ENCODE results near the gene SLC4A9.
"Not testable (repeated sequence)": the region's sequence is repeated elsewhere in the genome, so short reads cannot be mapped to it uniquely, and the experiment has no call there.

The SLC4A9 gene

DNA sequence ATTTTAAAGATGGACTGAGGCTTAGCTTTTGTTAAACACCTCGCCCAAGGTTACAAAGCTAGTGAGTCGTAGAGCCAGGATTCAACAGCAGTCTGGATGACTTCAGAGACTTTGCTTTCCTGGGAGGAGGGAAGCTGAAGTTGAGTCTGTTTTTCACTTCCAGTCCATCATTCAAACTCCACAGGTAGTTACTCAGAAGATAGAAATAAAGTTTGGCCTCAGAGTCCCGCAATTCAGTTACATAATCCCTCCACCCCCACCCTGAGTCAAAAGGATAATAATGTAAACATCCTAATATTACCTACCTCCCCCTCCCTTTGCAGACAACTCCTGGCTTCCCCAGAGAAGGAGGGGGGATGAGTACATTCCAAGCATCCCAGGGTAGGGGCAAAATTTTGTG, 21.7 kb upstream of the SLC4A9 start:
- no peak for DNase-seq (ENCODE audit: low read depth in 2 of 2)

DNA sequence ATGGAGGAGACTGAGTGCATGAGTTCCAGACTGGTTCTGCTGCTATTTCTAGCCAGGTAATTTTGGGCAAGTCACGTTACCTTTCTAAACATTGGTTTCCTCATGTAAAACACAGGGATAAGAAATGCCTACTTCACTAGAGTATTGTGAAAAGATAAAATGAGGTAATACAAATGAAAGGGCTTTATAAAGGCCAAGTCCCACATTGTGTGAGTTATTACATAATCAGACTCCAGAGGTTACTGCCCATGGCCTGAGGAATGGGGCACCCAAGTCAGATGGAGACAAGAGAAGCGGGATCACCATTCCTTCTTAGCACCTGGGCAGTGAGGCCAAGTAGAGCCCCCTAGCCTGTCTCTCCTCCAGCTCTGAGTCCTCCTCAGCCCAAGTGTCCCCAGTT, 21.1 kb upstream of the SLC4A9 start:
- DNase-seq (ENCODE audit: low read depth in 2 of 2): no peak

DNA sequence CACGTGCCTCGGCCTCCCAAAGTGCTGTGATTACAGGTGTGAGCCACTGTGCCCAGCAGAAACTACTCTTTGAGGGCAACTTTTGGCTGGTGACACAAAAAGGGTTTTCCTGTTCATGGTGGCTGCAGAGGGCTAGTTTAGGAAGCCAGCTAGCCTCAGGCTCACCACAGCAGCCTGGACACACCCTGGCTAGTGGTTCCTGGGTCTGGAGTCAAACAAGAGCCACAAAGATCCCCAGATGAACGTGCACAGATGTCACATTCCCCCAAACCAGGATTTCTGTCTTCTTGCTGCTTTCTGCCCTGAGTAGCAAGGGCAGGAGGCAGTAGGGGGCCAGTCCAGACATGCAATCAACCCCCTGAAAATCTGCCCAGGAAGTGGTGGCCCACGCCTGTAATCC, 20.4 kb upstream of the SLC4A9 start:
- no peak for DNase-seq (ENCODE audit: low read depth in 2 of 2)

DNA sequence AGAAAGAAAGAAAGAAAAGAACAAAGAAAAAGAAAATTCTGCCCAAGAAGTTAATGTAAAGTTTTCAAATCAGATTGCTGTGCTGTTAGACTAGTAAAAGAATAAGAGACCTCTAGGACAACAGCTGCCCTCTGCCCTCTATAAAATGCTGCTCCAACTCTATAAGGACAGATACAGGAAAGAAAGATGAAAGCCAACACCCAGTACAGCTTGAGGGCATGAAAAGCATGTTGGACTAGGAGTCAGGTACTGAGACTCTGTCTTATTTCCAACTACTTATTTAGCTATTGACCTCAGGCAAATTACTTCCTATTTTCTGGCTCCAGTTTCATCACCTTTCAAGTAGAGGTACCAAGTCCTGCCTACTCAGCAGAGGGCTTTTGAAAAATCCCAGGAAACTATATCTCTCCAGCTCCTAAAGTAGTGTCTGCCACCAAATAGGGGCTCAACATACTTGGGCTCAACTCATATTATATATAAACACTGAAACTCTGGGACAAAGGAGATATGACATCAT, 19.3 kb upstream of the SLC4A9 start:
- DNase-seq (ENCODE audit: low read depth in 2 of 2): no peak

DNA sequence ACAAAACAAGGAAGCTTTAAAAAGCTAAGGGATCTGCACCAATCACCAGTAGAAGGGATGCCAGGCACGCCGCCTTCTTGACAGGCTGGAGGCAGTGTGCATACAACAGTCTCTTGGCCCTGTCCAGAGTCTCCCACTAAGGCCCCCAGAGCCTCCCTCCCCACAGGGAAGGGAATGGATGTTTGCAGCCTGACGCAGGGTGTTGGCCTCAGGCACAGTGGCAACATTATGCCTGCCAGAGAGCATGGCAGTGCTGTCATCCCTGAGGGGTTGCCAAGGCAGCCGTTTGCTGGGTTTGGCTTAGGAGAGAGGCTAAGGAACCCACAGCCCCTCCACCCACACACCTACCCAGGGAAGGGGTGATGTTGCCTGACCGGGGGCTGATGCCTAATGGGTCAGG, 18.4 kb upstream of the SLC4A9 start:
- DNase-seq (ENCODE audit: low read depth in 2 of 2): no peak

DNA sequence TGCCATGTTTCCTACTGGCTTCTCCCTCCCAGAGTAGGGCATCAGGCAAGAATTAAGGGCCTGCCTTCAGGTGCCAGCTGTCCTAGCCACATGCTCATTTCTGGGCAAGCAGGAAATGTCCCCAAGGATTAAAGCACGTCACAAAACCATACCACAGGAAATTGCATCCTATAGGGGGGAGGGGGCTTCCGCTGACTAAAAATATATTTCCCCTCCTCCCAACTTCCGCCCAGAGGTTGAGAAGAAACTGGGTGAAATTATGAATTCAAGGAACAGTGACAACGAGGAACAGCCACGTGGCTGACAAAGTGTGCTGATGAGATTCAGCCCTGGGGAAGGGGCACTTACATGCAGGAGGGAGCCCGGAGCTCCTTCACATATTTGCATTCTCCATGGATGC, 17.7 kb upstream of the SLC4A9 start:
- no peak for DNase-seq (ENCODE audit: low read depth in 2 of 2)

DNA sequence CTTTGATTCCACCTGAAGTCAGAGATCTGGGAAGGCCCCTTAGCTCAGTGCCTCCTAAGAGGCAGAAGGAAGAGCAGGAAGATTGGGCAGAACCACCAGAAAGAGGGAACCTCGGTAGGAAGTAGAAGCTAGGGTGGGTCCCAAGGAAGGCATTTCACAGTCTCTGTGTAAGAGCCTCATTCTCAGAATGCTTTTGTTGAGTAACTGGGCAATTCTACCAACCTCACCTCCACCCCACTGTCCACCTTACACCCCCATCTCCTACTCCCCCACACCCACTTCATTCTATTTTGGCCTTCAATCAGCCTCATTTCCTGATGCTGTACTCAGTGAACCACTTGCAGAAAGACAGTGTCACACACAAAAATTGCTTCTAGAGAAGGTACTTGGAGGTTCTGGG, 17.1 kb upstream of the SLC4A9 start:
- no peak for DNase-seq (ENCODE audit: low read depth in 2 of 2)

DNA sequence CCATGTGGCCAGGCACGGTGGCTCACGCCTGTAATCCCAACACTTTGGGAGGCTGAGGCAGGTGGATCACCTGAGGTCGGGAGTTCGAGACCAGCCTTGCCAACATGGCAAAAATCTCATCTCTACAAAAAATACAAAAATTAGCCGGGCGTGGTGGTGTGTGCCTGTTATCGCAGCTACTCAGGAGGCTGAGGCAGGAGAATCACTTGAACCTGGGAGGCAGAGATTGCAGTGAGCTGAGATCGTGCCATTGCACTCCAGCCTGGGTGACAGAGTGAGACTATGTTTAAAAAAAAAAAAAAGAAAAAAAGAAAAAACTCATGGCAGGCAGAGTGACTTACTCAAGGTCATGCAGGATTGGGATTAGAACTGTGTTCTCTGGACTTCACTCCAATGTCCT, 16.1 kb upstream of the SLC4A9 start:
- not testable (repeated sequence) for DNase-seq (ENCODE audit: low read depth in 2 of 2)

DNA sequence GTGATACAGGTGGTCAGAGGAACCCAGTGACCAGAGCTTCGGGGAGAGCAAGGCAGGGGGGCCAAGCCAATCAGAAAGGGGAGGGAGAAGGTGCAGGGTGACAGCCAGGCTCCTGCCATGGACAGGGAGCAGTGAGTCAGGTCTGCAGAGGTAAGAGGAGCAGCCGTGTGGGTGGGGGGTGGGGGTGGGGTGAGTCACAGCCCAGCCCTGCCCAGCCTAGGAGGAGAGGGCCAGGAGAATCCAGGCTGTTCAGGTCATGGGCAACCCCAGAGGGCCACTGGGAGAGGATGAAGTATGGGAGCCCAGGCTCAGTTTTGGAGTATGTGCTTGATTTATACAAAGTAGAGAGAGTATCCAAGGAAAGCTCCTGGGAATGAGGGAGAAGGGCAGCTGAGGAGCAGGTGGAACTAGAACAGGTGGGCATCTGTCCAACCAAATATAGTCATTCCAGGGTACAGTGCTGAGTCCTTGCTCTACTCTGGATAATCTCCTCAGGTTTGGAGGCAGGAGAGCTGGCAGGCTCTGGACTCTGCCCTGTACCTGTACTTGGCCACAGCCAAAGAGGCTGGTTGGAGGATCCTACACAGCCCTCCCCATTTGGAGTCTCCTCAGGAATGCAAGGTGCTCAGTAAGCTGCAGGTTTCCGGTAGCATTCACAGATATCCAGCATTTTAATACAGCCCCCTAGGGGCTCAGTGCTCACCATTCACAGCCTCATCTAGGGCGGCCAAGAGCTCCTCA, 15.1 kb upstream of the SLC4A9 start:
- DNase-seq (ENCODE audit: low read depth in 2 of 2): no peak

DNA sequence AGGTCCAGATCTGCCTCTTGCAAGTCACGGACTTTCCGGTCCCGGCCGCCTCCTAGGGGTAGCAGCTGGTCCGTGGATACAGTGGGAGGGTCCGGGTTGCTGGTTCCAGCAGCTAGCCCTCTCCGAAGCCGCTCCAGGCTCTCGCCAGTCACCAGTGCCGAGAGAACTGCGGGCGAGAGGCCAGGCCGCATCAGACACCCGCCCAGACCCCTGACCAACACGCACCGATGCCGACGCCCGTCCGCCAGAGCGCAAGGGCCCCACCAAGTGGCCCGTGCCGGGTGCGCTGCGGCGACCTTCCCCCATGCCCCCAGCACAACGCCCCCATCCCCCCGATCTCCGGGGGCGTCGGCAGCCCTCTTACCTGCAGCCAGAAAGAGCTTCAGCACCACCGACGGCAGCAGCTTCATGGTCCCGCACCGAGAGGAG, 14.1 kb upstream of the SLC4A9 start:
- no peak for DNase-seq (ENCODE audit: low read depth in 2 of 2)

DNA sequence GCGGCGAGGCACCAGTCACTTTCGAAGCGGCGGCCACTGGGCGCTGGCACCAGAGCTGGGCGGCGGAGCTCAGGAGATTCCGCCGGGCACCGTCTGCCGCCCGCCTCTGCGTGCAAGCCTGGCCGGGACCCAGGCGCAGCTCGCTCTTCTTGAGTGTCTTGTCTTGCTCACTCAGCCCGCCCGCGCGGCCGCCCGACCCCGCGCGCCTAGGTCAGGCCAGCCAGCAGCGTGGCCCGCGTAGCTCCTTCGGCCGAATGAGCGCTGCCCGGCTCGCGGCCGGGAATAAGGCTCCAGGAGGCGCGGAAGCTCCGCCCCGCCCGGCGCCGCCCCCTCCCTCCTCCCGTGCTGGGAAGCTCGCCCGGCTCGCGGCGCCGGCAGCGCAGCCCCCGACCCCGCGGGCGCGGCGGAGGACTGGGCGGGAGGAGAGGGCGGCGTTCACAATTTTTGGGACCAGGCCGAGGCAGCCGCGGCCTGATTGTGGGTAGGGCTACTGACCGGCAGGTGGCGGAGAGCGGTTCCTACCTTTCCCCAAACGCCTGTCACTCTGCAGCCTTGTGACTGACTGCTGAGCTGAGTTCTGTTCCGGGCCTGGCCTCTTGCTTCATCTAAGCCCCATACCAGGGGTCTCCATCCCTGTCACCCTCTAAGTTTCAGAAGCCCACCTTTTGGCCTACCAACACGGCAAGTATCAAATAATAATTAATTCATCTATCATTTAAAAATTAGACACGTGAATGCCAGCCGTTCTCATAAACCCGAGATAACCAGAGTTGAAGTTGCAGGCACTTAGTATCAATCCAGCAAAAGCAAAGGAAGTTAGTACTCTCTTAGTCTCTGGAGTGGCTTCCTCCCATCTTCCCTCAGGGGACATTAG, 13.4 kb upstream of the SLC4A9 start, which contains the start of gene HBEGF:
Gene HBEGF (minus strand): TSS at position 256 of the 874 bp plus-strand sequence. CDS start 275 bp downstream, outside the sequence.
- peak; percentile 21 to 46 for DNase-seq (ENCODE audit: low read depth in 2 of 2)

DNA sequence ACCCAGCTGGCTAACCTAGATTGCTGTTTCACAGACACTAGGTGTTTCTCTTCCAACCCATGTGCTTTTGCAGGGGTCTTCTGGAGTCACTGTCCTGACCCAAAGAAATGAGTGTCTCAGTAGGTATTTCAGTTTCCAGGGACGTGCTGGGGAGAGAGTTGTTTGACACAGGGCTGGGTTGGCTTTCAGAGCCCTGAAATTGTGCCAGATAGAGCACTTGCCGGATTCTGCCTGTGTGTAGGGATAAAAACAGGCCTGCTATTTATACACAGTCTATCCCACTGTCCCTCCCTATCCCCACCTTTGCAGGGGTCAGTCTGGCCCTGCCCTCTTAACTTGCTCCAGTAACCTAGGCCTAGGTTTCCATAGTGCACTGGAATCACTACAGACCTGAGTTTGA, 12.6 kb upstream of the SLC4A9 start:
- DNase-seq (ENCODE audit: low read depth in 2 of 2): no peak

DNA sequence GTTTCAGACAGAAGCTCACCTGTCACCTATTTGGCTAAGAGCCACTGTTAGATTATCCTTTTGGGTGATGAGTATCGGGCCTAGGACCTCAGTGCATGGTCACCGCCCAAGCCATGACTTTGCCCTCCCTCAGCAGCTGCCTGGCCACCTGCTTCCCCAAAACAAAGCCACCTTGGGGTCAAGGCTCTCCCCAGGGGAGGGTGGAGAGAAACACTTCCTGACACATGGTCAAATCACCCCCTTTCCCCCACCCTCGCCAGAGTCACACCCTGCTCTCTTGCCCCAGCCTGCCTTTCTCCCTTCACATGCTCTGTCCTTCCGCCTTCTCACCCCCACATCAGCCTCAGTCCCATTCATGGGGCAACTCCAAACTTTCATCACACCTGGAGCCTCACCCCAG, 11.9 kb upstream of the SLC4A9 start:
- no peak for DNase-seq (ENCODE audit: low read depth in 2 of 2)

DNA sequence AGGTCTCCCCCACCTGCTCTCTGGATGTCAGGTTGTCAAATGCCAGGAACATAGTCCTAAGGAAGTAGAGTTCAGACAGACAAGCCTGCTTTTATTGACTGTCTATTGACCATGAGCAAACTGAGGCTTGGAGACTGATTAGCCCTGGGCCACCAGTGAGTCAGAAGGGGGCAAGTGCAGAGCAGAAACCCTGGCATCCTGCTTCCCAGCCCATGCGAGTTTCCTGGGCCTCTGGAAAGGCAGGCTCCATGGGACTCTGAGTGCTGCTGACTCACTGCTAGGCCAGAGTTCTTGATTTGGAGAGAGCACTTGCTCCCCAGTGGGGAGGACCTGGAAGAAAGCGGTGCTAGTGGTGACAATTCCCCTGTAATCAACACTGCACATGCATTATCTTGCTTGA, 10.8 kb upstream of the SLC4A9 start:
- DNase-seq (ENCODE audit: low read depth in 2 of 2): no peak

DNA sequence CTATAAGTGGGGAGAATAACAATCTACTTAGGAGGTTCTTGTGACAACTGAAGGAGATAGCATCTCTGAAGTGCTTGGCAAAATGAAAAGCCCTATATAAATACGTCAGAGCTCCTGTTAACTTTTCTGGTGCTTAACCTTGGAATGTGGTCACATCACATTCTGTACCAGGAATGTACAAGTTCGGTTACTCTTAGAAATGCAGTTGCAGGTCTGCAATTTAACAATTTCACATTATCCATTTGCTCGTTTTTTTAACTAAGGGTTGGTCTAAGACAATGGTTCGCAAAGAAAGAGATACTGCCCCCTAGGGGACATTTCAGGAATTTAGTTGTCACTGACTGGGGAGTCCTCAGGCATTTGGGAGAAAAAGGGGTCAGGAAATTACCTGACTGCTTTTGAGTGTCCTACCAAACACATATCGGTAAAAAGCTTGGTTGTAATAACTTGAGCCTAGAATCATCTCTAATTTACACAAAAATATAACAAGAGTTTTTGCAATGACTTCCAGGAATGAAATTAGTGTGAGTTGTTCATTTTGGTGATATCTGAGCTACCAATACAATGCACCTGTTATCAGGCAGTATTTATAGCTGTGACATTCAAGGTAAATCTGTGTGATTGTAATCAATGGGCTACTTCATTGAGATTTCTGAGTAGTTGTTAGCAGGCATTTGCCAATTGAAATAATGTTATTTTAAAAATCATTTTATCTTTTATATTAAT, 8.2 kb upstream of the SLC4A9 start:
- no peak for DNase-seq (ENCODE audit: low read depth in 2 of 2)

DNA sequence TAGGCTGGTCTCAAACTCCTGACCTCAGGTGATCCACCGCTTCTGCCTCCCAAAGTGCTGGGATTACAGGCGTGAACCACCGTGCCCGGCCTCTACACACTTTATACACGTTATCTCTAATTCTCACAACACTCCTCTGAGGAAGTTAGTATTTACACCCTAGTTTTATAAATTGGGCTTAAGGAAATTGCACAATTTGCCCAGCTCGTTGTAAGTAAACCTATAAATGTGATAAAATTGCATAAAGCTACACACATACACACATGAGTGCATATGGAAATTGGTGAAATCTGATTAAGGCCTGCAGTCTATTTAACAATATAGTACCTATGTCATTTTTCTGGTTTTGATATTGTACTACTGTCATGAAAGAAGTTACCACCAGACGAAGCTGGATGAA, 4.4 kb upstream of the SLC4A9 start:
- DNase-seq (ENCODE audit: low read depth in 2 of 2): no peak

DNA sequence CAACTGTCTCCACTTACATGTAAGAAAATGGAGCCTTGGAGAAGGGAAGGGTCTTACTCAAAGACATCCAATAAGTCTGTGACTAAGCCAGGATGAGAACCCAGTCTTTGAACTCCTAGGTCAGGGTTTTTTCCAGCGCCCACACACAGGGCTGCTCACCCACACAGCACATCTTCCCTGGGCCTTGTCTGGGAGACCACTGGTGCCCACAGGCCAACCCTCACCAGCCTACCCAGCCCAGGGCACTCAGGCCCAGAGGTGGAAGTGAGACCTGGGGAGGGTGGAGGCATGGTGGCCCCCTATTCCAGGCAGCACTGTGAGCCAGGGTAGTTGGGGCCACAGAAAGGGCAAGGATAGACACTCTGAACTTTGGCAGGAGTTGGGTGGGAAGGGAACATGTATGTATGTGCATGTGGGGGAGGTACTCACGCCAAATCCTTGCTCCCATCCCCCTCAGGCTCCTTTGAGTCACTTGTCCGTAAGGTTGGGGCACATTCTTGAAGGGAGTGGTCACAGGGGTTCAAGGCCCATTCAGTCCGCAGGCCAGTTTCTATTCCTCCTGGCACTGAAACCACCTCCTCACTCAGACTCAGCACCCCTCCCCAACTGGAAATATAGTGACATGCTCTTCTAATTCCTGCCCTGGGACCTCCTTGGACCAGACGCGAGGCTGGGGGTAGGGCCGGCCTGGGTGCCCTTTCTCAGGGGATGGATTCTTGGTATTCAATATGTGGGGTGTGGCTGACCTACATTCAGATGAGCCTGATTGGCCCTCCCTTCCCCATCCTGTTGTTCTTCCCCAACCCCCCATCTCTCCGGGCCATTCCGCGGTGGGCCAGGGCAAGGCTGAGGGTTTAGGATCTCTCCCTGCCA, 2.9 kb upstream of the SLC4A9 start:
- DNase-seq (ENCODE audit: low read depth in 2 of 2): no peak

DNA sequence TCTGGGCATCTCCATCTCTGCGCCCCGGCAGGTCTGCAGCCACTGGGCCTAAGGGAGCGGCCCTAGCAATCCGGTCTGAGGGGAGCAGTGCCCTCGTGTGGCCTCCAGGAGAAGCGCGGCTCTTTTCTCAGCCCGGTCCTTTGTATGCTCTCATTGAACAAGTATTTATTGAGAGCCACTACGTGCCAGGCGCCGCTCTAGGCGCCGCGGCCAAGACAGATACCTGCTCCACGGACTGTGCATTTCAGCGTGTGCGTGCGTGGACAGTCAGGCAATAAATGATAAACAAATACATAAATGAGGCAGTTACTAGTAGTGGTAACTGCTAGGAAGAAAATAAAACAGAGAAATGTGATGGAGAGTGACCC, 2.3 kb upstream of the SLC4A9 start:
- peak; percentile 58 to 69 for DNase-seq (ENCODE audit: low read depth in 2 of 2)

DNA sequence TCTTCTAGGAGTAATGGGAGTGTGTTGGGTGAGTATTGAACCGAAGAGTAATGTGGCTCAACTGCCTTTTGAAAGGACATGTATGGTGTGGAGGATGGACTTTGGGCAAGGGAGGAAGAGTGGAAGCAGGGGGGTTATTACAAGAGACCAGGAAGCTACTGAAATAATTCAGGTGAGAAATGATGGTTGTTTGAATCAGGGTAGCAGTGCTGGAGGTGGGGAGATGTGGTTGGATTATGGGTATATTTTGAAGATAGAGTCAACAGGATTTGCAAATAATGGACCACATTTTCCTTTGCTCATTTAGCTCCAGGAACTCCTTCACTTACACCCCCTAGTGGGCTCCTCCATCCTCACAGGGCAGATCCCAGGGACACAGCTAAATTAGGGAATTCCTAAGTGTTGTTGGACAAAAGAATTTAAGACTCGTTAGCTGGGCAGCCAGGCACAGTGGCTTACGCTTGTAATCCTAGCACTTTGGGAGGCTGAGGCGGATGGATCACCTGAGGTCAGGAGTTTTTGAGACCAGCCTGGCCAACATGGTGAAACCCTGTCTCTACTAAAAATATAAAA, 1.2 kb upstream of the SLC4A9 start:
- no peak for DNase-seq (ENCODE audit: low read depth in 2 of 2)

DNA sequence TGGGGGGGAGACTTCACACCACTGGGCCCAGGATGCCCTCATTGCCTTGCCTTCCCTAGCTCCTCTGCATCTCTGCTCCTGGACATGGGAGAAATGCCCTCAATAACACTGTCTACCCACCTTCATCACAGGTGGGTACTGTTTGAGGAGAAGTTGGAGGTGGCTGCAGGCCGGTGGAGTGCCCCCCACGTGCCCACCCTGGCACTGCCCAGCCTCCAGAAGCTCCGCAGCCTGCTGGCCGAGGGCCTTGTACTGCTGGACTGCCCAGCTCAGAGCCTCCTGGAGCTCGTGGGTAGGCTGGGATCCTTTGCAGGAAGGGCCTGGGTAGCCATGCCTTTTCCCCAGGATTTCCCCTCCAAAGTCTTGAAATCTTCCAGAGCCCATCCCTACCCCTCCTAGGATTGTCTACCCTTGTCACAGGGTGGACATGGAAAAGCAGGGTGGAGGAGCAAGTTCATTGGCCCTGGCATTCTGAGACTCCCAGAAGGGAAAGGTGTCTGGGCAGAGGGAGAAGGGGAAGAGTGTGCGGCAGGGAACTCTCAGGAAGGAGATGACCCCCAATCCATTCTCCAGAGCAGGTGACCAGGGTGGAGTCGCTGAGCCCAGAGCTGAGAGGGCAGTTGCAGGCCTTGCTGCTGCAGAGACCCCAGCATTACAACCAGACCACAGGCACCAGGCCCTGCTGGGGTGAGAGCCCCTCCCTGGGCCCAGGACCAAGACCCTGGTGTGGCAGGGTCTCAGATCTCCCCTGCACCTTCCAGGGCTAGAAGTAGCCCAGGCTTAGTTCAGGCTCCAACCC, 886 bp downstream of the SLC4A9 start:
- no peak for DNase-seq (ENCODE audit: low read depth in 2 of 2)

Data from stimulated activated CD4-positive, alpha-beta T cell treated with anti-CD3 and anti-CD28 coated beads, Interleukin-12 subunit alpha, Interleukin-12 subunit beta, amount 100 ng/mL, for 24 hours (primary cell).